Trophoblast cell (in vitro differentiated cells and primary cell): ENCODE data around the gene TSHZ2.

Experiments
- DNase-seq, 2 donors: peaks; one replicate each; pipeline ENCODE4 v3.0.0-alpha.2; 2016
- H2AFZ ChIP-seq: 2 replicates; pipeline ENCODE4 v1.6.1; 2013; ENCODE audit warnings: low read length, moderate library complexity, mild to moderate bottlenecking; ENCODE audit not compliant: insufficient read depth, poor library complexity
- H2AK5ac ChIP-seq: 2 replicates; pipeline ENCODE4 v1.6.1; 2013; ENCODE audit warnings: mild to moderate bottlenecking, low read length
- H2BK120ac ChIP-seq: 2 replicates; pipeline ENCODE4 v1.6.1; 2013; ENCODE audit warnings: low read length, mild to moderate bottlenecking, moderate library complexity; ENCODE audit not compliant: insufficient read depth, poor library complexity
- H2BK12ac ChIP-seq: 2 replicates; pipeline ENCODE4 v1.6.1; 2013; ENCODE audit warnings: mild to moderate bottlenecking, low read length, moderate library complexity
- H2BK5ac ChIP-seq: 2 replicates; pipeline ENCODE4 v1.6.1; 2013; ENCODE audit warnings: low read length, low read depth, moderate library complexity, mild to moderate bottlenecking; ENCODE audit not compliant: poor library complexity
- H3K14ac ChIP-seq: 2 replicates; pipeline ENCODE4 v1.6.1; 2013; ENCODE audit warnings: mild to moderate bottlenecking, low read length
- H3K18ac ChIP-seq: 2 replicates; pipeline ENCODE4 v1.6.1; 2013; ENCODE audit warnings: mild to moderate bottlenecking, low read length
- H3K23ac ChIP-seq: 2 replicates; pipeline ENCODE4 v1.6.1; 2013; ENCODE audit warnings: low read length
- H3K27ac ChIP-seq: 2 replicates; pipeline ENCODE4 v1.5.1; 2013; ENCODE audit warnings: low read depth, mild to moderate bottlenecking, inconsistent platforms, low read length, moderate library complexity
- H3K27me3 ChIP-seq: 2 replicates; pipeline ENCODE4 v1.6.1; 2013; ENCODE audit warnings: inconsistent platforms, mild to moderate bottlenecking, low read length, moderate library complexity; ENCODE audit not compliant: insufficient read depth
- H3K36me3 ChIP-seq, 2 experiments: 1 replicate in 1 of 2; 2 replicates in 1 of 2; pipeline ENCODE4 v1.6.1; 2013; ENCODE audit warnings: low read length in 2 of 2, mild to moderate bottlenecking in 2 of 2, moderate library complexity in 1 of 2; ENCODE audit not compliant: insufficient read depth in 2 of 2, control insufficient read depth in 1 of 2
- H3K4ac ChIP-seq: 2 replicates; pipeline ENCODE4 v1.6.1; 2013; ENCODE audit warnings: low read depth, mild to moderate bottlenecking, low read length, moderate library complexity
- H3K4me1 ChIP-seq, 2 experiments: 1 replicate in 1 of 2; 2 replicates in 1 of 2; pipeline ENCODE4 v1.6.1; 2013; ENCODE audit warnings: low read length in 2 of 2, mild to moderate bottlenecking in 2 of 2, moderate library complexity in 1 of 2; ENCODE audit not compliant: insufficient read depth in 2 of 2, control insufficient read depth in 1 of 2
- H3K4me2 ChIP-seq: 2 replicates; pipeline ENCODE4 v1.6.1; 2013; ENCODE audit warnings: inconsistent platforms, mild to moderate bottlenecking, low read length, moderate library complexity
- H3K4me3 ChIP-seq: 2 replicates; pipeline ENCODE4 v1.5.1; 2013; ENCODE audit warnings: mild to moderate bottlenecking, low read depth, low read length, inconsistent platforms
- H3K79me1 ChIP-seq: one replicate; pipeline ENCODE4 v1.6.1; 2013; ENCODE audit warnings: low read length
- H3K79me2 ChIP-seq: 2 replicates; pipeline ENCODE4 v1.6.1; 2013; ENCODE audit warnings: low read length, mild to moderate bottlenecking; ENCODE audit not compliant: control insufficient read depth, insufficient read depth, poor library complexity
- H3K9ac ChIP-seq: 2 replicates; pipeline ENCODE4 v1.6.1; 2013; ENCODE audit warnings: mild to moderate bottlenecking, low read length
- H3K9me3 ChIP-seq: 2 replicates; pipeline ENCODE4 v1.6.1; 2013; ENCODE audit warnings: low read depth, mild to moderate bottlenecking, control low read depth, inconsistent platforms, low read length; ENCODE audit not compliant: insufficient read depth
- H4K12ac ChIP-seq: 2 replicates; pipeline ENCODE4 v1.6.1; 2013; ENCODE audit warnings: low read depth, mild to moderate bottlenecking, low read length, moderate library complexity
- H4K8ac ChIP-seq: 2 replicates; pipeline ENCODE4 v1.6.1; 2013; ENCODE audit warnings: low read depth, mild to moderate bottlenecking, low read length, moderate library complexity
- H4K91ac ChIP-seq: one replicate; pipeline ENCODE4 v1.6.1; 2013; ENCODE audit warnings: low read depth, mild to moderate bottlenecking, low read length, moderate library complexity
- WGBS: extraction: QIAGEN DNeasy Blood & Tissue Kit; methylation state at CpG from one replicate; pipeline ENCODE4 v1.1.7; 2013; ENCODE audit warnings: missing lambda C conversion rate; ENCODE audit not compliant: insufficient read length, insufficient coverage; ENCODE audit errors: extremely low coverage; 5-methylcytosine and 5-hydroxymethylcytosine counted together

The TSHZ2 gene

GRCh38 chr20:53319200-53319599 is 347.0 kb downstream of the TSHZ2 start:
- Histone ChIP-seq H3K27ac (no peak overlapping the region), H2AK5ac (no peak overlapping the region), H3K4me3 (no peak overlapping the region), H3K9ac (no peak overlapping the region), H3K18ac (no peak overlapping the region), H3K4ac (no peak overlapping the region), H4K91ac (no peak overlapping the region), H3K79me1 (no peaks in the 10 kb centered on the region), H3K36me3 (no peaks in the 10 kb centered on the region), H3K23ac (no peak overlapping the region), H3K4me1 (no peaks in the 10 kb centered on the region), H3K27me3 (no peaks in the 10 kb centered on the region), H4K12ac (no peak overlapping the region), H4K8ac (no peak overlapping the region), H2BK12ac (no peak overlapping the region), H3K79me2 (peaks cover 2% of the 10 kb centered on the region), H3K9me3 (no peaks in the 10 kb centered on the region), H2BK5ac (no peak overlapping the region), H3K4me2 (no peak overlapping the region), H3K14ac (no peak overlapping the region), H2BK120ac (no peak overlapping the region), H2AFZ (no peak overlapping the region)
- no CpG with 5 or more reads among the region's 1 CpG for whole genome bisulfite sequencing
- DNase-seq = no peak

GRCh38 chr20:53319716-53320115 is 347.6 kb downstream of the TSHZ2 start:
- H3K9ac ChIP-seq = no peak overlapping the region
- no peak overlapping the region for H3K4me3 ChIP-seq
- H3K4me1 ChIP-seq = no peaks in the 10 kb centered on the region
- H2AFZ ChIP-seq = no peak overlapping the region
- no peak overlapping the region for H3K18ac ChIP-seq
- H3K4ac ChIP-seq = no peak overlapping the region
- no peak overlapping the region for H4K12ac ChIP-seq
- no peak overlapping the region for H3K23ac ChIP-seq
- H3K36me3 ChIP-seq = no peaks in the 10 kb centered on the region
- H3K27ac ChIP-seq = no peak overlapping the region
- no peak overlapping the region for H2BK120ac ChIP-seq
- H2BK5ac ChIP-seq = no peak overlapping the region
- no peak overlapping the region for H2BK12ac ChIP-seq
- no peak overlapping the region for H4K8ac ChIP-seq
- H3K4me2 ChIP-seq = no peak overlapping the region
- H3K79me1 ChIP-seq = no peaks in the 10 kb centered on the region
- no peak overlapping the region for H4K91ac ChIP-seq
- no peak overlapping the region for H2AK5ac ChIP-seq
- no peaks in the 10 kb centered on the region for H3K9me3 ChIP-seq
- no CpG with 5 or more reads among the region's 2 CpGs for WGBS
- peak; percentile 57 to 81 for DNase-seq
- no peaks in the 10 kb centered on the region for H3K27me3 ChIP-seq
- no peak overlapping the region for H3K14ac ChIP-seq
- peaks cover 2% of the 10 kb centered on the region for H3K79me2 ChIP-seq

- no peak overlapping the region for H3K4me2 ChIP-seq
- H3K23ac ChIP-seq = no peak overlapping the region
- no peak for DNase-seq
- no peak overlapping the region for H3K9ac ChIP-seq
- no peak overlapping the region for H4K91ac ChIP-seq
- no peak overlapping the region for H2AFZ ChIP-seq
- no peak overlapping the region for H2AK5ac ChIP-seq
- H3K79me2 ChIP-seq = peaks cover 2% of the 10 kb centered on the region
- H3K79me1 ChIP-seq = no peaks in the 10 kb centered on the region
- H3K27me3 ChIP-seq = no peaks in the 10 kb centered on the region
- H3K4me3 ChIP-seq = no peak overlapping the region
- no peak overlapping the region for H3K4ac ChIP-seq
- H4K12ac ChIP-seq = no peak overlapping the region
- no peak overlapping the region for H2BK12ac ChIP-seq
- WGBS = no CpG with 5 or more reads among the region's 3 CpGs
- H2BK120ac ChIP-seq = no peak overlapping the region
- H3K27ac ChIP-seq = no peak overlapping the region
- H3K18ac ChIP-seq = no peak overlapping the region
- no peaks in the 10 kb centered on the region for H3K9me3 ChIP-seq
- no peak overlapping the region for H3K14ac ChIP-seq
- no peak overlapping the region for H4K8ac ChIP-seq
- H3K4me1 ChIP-seq = no peaks in the 10 kb centered on the region
- H3K36me3 ChIP-seq = no peaks in the 10 kb centered on the region
- H2BK5ac ChIP-seq = no peak overlapping the region
Observed at GRCh38 chr20:53320701-53321100, 348.5 kb downstream of the TSHZ2 start.

GRCh38 chr20:53321596-53321995 is 349.4 kb downstream of the TSHZ2 start:
- Histone ChIP-seq H3K18ac (no peak overlapping the region), H2AK5ac (no peak overlapping the region), H4K12ac (no peak overlapping the region), H4K8ac (no peak overlapping the region), H3K4me2 (no peak overlapping the region), H3K4me1 (no peaks in the 10 kb centered on the region), H2BK5ac (no peak overlapping the region), H2AFZ (no peak overlapping the region), H3K14ac (no peak overlapping the region), H3K9ac (no peak overlapping the region), H3K4me3 (no peak overlapping the region), H3K9me3 (no peaks in the 10 kb centered on the region), H3K4ac (no peak overlapping the region), H3K79me2 (peaks cover 2% of the 10 kb centered on the region), H4K91ac (no peak overlapping the region), H3K36me3 (no peaks in the 10 kb centered on the region), H3K27me3 (no peaks in the 10 kb centered on the region), H3K27ac (no peak overlapping the region), H2BK12ac (no peak overlapping the region), H2BK120ac (no peak overlapping the region), H3K23ac (no peak overlapping the region), H3K79me1 (no peaks in the 10 kb centered on the region)
- WGBS = no CpG with 5 or more reads among the region's 5 CpGs
- peak; percentile 59 to 77 for DNase-seq
